ENCODE data around the gene PRC1. TPM values are rescaled to one million over a fixed set of nuclear protein-coding genes. Genes with fewer than 3 reads are reported as not detected.

Gene PRC1
- total and polyA plus RNA-seq, 2 of the 13 experiments (the other 11 are each of a cell fraction or from before 2014, with no cell fraction given), result 137 to 162 TPM

DNA sequence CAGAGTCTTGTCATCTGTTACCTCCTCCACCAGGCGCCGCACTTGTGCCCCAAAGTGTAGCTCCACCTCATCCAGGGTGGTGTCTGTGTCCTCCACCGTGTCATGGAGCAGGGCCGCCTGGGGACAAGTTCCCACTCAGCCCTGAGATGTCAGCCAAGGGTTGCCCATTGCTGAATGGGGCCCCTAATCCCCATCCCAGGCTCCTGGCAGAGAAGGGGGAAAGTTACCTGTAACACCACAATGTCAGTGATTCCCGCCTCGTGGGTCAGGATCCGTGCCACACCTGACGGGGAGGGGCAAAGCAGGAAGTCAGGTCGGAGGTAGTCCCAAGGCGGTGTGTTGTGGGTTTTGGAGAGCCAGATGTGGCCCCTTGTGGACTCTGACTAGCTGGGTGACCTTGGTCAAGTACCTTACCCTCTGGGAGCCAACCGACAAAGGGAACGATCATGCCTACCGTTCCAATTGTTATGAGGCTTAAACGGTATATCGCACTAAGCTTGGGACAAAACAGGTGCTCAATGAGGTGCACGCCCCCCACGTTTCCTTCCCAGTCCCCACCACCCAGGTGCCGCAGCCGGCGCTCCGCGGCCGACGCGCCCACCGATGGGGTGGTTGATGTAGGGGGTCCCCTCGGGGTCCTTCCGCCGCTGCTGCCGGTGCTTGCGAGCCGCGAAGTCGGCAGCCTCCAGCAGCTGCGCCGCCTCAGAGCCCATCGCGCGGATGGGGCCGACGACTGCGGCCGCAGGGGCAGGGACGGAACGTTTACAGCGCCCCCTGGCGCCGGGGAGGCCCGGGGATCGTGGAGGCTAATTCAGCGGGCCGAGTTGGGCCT lies 62.3 kb downstream of the PRC1 start, which contains the start of gene HDDC3 (continued):
- TF ChIP-seq, protein P1, sequence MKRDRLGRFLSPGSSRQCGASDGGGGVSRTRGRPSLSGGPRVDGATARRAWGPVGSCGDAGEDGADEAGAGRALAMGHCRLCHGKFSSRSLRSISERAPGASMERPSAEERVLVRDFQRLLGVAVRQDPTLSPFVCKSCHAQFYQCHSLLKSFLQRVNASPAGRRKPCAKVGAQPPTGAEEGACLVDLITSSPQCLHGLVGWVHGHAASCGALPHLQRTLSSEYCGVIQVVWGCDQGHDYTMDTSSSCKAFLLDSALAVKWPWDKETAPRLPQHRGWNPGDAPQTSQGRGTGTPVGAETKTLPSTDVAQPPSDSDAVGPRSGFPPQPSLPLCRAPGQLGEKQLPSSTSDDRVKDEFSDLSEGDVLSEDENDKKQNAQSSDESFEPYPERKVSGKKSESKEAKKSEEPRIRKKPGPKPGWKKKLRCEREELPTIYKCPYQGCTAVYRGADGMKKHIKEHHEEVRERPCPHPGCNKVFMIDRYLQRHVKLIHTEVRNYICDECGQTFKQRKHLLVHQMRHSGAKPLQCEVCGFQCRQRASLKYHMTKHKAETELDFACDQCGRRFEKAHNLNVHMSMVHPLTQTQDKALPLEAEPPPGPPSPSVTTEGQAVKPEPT (CRISPR knock-in tag; IDR thresholded peaks at IDR 0.05; ENCODE audit: low read depth), result peak; percentile 41; the same call in 1 of the 2 replicates
- TF ChIP-seq MIER2 (CRISPR knock-in tag; IDR thresholded peaks at IDR 0.05) (0 out of 2 replicates have a peak, but pooled peaks have one; percentile 51), HDAC1 (CRISPR knock-in tag; IDR thresholded peaks at IDR 0.05) (peak; percentile 87), BCL6 (CRISPR knock-in tag; IDR thresholded peaks at IDR 0.05) (peak; percentile 58), TGIF2 (CRISPR knock-in tag; IDR thresholded peaks at IDR 0.05) (peak; percentile 37), FOXA1 (IDR thresholded peaks at IDR 0.05) (no peak), FOXA1 (CRISPR knock-in tag; IDR thresholded peaks at IDR 0.05) (0 out of 2 replicates have a peak, but pooled peaks have one; percentile 22), LCORL (IDR thresholded peaks at IDR 0.05) (no peak), LCORL (CRISPR knock-in tag; IDR thresholded peaks at IDR 0.05) (peak; percentile 86), XRCC5 (optimal IDR thresholded peaks at IDR 0.05; ENCODE audit: low read length) (peak; percentile 84), CENPX (CRISPR knock-in tag; IDR thresholded peaks at IDR 0.05) (no peak), ZNF790 (CRISPR knock-in tag; IDR thresholded peaks at IDR 0.05; ENCODE audit: borderline replicate concordance) (peak; percentile 69; the same call in 1 of the 2 replicates), NCOA1 (CRISPR knock-in tag; IDR thresholded peaks at IDR 0.05) (peak; percentile 90), NR2F2 (IDR thresholded peaks at IDR 0.05; ENCODE audit: borderline replicate concordance, low read depth) (no peak; the same call in 1 of the 2 replicates), ZNF468 (CRISPR knock-in tag; IDR thresholded peaks at IDR 0.05) (no peak), MYNN (CRISPR knock-in tag; IDR thresholded peaks at IDR 0.05; ENCODE audit: low read depth) (no peak), RBM39 (IDR thresholded peaks at IDR 0.05; ENCODE audit: low read depth, low read length, poor library complexity, severe bottlenecking) (no peak), ATAD3A (CRISPR knock-in tag; IDR thresholded peaks at IDR 0.05) (no peak), KAT8 (CRISPR knock-in tag; IDR thresholded peaks at IDR 0.05) (peak; percentile 91), ZIK1 (CRISPR knock-in tag; IDR thresholded peaks at IDR 0.05; ENCODE audit: borderline replicate concordance, low read depth) (0 out of 2 replicates have a peak, but pooled peaks have one; percentile 75), SP5 (CRISPR knock-in tag; IDR thresholded peaks at IDR 0.05; ENCODE audit: borderline replicate concordance, low read depth) (peak; percentile 15; the same call in 1 of the 2 replicates), NONO (IDR thresholded peaks at IDR 0.05) (no peak), NONO (CRISPR knock-in tag; conservative IDR thresholded peaks at IDR 0.05) (peak; percentile 72), JUND (CRISPR knock-in tag; IDR thresholded peaks at IDR 0.05) (no peak)
- TF ChIP-seq, protein P2, sequence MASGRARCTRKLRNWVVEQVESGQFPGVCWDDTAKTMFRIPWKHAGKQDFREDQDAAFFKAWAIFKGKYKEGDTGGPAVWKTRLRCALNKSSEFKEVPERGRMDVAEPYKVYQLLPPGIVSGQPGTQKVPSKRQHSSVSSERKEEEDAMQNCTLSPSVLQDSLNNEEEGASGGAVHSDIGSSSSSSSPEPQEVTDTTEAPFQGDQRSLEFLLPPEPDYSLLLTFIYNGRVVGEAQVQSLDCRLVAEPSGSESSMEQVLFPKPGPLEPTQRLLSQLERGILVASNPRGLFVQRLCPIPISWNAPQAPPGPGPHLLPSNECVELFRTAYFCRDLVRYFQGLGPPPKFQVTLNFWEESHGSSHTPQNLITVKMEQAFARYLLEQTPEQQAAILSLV (CRISPR knock-in tag; IDR thresholded peaks at IDR 0.05; ENCODE audit: borderline replicate concordance), result peak; percentile 85; the same call in 1 of the 2 replicates
- TF ChIP-seq, protein P3, sequence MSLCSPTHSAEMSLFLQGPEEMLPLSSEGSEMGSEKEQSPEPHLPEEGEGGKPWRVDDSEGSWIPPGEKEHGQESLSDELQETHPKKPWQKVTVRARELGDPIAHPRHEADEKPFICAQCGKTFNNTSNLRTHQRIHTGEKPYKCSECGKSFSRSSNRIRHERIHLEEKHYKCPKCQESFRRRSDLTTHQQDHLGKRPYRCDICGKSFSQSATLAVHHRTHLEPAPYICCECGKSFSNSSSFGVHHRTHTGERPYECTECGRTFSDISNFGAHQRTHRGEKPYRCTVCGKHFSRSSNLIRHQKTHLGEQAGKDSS (CRISPR knock-in tag; IDR thresholded peaks at IDR 0.05; ENCODE audit: borderline replicate concordance, low read depth), result peak; percentile 89
- TF ChIP-seq, protein P4, sequence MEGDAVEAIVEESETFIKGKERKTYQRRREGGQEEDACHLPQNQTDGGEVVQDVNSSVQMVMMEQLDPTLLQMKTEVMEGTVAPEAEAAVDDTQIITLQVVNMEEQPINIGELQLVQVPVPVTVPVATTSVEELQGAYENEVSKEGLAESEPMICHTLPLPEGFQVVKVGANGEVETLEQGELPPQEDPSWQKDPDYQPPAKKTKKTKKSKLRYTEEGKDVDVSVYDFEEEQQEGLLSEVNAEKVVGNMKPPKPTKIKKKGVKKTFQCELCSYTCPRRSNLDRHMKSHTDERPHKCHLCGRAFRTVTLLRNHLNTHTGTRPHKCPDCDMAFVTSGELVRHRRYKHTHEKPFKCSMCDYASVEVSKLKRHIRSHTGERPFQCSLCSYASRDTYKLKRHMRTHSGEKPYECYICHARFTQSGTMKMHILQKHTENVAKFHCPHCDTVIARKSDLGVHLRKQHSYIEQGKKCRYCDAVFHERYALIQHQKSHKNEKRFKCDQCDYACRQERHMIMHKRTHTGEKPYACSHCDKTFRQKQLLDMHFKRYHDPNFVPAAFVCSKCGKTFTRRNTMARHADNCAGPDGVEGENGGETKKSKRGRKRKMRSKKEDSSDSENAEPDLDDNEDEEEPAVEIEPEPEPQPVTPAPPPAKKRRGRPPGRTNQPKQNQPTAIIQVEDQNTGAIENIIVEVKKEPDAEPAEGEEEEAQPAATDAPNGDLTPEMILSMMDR (CRISPR knock-in tag; IDR thresholded peaks at IDR 0.05), result peak; percentile 93

Data from HepG2 (cell line).